AG04450 (cell line): Measurements from ENCODE around the gene TAF1B. TPM values are rescaled to one million over a fixed set of nuclear protein-coding genes. Genes with fewer than 3 reads are reported as not detected.
"Not testable (repeated sequence)": the region's sequence is repeated elsewhere in the genome, so short reads cannot be mapped to it uniquely, and the experiment has no call there.

Experiments
- CTCF ChIA-PET: fragments of 300-600, 350-600 bp; formaldehyde crosslinking; extraction: SDS; loops from one replicate; lab custom pipeline; 2022; ENCODE audit warnings: antibody characterized with exemption, inconsistent platforms; lab: Charles Lee
- POLR2A ChIA-PET: fragments of 350-600 bp; formaldehyde crosslinking; extraction: SDS; loops from one replicate; lab custom pipeline; 2021; ENCODE audit warnings: antibody characterized with exemption, inconsistent platforms; lab: Yijun Ruan, JAX
- DNase-seq: peaks from one replicate; pipeline ENCODE4 v3.0.0-alpha.2; 2011; ENCODE audit warnings: low read depth, low spot score
- H3K27ac ChIP-seq: one replicate; pipeline ENCODE4 v1.5.1; 2012; ENCODE audit warnings: low read depth, low read length, control low read depth
- H3K27me3 ChIP-seq: one replicate; pipeline ENCODE4 v1.6.0; 2012; ENCODE audit warnings: low read length; ENCODE audit not compliant: control insufficient read depth, insufficient read depth
- H3K4me3 ChIP-seq: 2 replicates; pipeline ENCODE4 v1.5.1; 2011; ENCODE audit warnings: mild to moderate bottlenecking, low read depth, low read length, control low read depth
- H3K9me3 ChIP-seq: 2 replicates; pipeline ENCODE4 v1.5.1; 2012; ENCODE audit warnings: low read length; ENCODE audit not compliant: control insufficient read depth, insufficient read depth
- polyA plus RNA-seq: library from polyadenylated mRNA; depleted of rRNA; stranded (reverse); fragments of >200 nt; gene quantifications from 2 replicates; pipeline ENCODE4 v1.2.3, GENCODE V29; 2011
- TF ChIP-seq, protein P1 (sequence below): IDR thresholded peaks from 2 replicates; pipeline ENCODE4 v1.5.1; 2011; ENCODE audit warnings: low read depth, low read length, control low read depth, inconsistent platforms

Gene TAF1B
- polyA plus RNA-seq, 1 experiment = 25.8 TPM

DNA sequence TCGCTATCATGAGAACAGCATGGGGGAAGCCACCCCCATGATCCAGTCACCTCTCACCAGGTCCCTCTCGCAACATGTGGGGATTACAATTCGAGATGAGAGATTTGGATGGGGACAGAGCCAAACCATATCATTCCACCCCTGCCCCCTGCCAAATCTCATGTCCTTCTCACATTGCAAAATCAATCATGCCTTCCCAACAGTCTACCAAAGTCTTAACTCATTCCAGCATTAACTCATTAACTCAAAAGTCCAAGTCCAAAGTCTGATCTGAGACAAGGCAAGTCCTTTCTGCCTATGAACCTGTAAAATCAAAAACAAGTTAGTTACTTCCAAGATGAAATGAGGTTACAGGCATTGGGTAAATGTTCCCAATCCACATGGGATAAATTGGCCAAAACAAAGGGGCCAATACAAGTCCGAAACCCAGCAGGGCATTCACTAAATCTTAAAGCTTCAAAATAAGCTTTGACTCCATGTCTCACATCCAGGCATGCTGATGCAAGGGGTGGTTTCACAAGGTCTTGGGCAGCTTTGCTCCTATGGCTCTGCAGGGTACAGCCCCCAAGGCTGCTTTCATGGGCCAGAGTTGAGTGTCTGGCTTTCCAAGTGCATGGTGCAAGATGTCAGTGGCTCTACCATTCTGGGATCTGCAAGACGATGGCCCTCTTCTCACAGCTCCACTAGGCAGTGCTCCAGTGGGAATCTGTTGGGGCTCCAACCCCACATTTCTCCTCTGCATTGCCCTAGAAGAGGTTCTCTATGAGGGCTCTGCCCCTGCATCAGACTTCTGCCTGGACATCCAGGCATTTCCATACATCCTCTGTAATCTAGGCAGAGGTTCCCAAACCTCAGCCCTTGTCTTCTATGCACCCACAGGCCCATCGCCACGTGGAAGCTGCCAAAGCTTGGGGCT, 14.8 kb downstream of the TAF1B start:
- Histone ChIP-seq H3K27me3 (no peaks in the 10 kb centered on the region), H3K27ac (no peak overlapping the region), H3K4me3 (no peak overlapping the region), H3K9me3 (peaks cover 28% of the 10 kb centered on the region)
- DNase-seq = no peak
- TF ChIP-seq, protein P1, sequence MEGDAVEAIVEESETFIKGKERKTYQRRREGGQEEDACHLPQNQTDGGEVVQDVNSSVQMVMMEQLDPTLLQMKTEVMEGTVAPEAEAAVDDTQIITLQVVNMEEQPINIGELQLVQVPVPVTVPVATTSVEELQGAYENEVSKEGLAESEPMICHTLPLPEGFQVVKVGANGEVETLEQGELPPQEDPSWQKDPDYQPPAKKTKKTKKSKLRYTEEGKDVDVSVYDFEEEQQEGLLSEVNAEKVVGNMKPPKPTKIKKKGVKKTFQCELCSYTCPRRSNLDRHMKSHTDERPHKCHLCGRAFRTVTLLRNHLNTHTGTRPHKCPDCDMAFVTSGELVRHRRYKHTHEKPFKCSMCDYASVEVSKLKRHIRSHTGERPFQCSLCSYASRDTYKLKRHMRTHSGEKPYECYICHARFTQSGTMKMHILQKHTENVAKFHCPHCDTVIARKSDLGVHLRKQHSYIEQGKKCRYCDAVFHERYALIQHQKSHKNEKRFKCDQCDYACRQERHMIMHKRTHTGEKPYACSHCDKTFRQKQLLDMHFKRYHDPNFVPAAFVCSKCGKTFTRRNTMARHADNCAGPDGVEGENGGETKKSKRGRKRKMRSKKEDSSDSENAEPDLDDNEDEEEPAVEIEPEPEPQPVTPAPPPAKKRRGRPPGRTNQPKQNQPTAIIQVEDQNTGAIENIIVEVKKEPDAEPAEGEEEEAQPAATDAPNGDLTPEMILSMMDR = no peak
- POLR2A ChIA-PET = no interaction called here
- CTCF ChIA-PET = no interaction called here

DNA sequence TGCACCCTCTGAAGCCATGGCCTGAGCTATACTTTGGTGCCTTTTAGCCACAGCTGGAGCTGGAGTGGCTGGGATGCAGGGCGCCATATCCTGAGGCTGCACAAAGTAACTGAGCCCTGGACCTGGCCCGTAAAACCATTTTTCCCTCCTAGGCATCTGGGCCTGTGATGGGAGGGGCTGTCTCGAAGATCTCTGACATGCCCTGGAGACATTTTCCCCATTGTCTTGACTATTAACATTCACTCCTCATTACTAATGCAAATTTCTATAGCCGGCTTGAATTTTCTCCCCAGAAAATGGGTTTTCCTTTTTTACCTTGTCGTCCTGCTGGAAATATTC, 15.4 kb downstream of the TAF1B start:
- POLR2A ChIA-PET = no interaction called here
- CTCF ChIA-PET = no interaction called here
- no peak overlapping the region for H3K4me3 ChIP-seq

DNA sequence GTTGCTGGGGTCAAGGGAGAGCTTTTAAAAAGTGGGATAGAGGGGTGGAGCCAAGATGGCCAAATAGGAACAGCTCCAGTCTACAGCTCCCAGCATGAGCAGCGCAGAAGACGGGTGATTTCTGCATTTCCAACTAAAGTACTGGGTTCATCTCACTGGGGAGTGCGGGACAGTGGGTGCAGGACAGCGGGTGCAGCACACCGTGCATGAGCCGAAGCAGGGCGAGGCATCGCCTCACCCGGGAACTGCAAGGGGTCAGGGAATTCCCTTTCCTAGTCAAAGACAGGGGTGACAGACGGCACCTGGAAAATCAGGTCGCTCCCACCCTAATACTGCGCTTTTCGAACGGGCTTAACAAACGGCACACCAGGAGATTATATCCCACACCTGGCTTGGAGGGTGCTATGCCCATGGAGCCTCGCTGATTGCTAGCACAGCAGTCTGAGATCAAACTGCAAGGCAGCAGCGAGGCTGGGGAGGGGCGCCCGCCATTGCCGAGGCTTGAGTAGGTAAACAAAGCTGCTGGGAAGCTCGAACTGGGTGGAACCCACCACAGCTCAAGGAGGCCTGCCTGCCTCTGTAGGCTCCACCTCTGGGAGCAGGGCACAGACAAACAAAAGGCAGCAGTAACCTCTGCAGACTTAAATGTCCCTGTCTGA, 17.8 kb downstream of the TAF1B start:
- H3K27ac ChIP-seq, H3K27me3 ChIP-seq, POLR2A ChIA-PET, H3K4me3 ChIP-seq, DNase-seq: not testable (repeated sequence)
- H3K9me3 ChIP-seq = peaks cover 28% of the 10 kb centered on the region
- CTCF ChIA-PET = interaction anchor here (1.2 to 1.4 kb wide), 2 partner anchors 47 to 187 kb away, joined by 3 read pairs; no protein-coding TSS in a partner anchor

More for the DNA sequence above, 15.4 kb downstream of the TAF1B start:
- H3K27ac ChIP-seq = no peak overlapping the region
- TF ChIP-seq, protein P1 = no peak
- peaks cover 28% of the 10 kb centered on the region for H3K9me3 ChIP-seq
- no peaks in the 10 kb centered on the region for H3K27me3 ChIP-seq
- DNase-seq = no peak

DNA sequence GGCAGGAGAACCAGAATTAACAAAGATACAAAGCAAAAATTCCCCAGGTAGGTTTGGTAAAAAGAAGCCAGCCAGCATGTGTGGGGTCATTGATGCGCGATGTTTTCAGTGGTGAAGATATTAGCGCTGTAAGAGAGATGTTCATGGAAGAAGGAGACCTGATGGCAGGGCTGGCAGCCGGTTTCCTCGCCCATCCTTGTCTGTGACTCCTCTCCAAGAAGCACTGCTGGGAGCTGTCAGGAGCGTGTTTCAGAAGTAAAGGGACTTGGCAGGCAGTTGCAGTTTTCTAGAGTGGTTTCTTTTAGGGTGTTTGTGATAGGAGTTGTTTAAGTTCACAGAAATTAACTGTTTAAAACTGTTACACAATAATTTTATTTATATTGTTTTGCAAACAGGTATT, 24.6 kb downstream of the TAF1B start:
- no peaks in the 10 kb centered on the region for H3K9me3 ChIP-seq
- H3K27me3 ChIP-seq = no peaks in the 10 kb centered on the region
- no peak for DNase-seq
- ChIA-PET POLR2A (no interaction called here), CTCF (no interaction called here)
- TF ChIP-seq, protein P1 = no peak
- H3K27ac ChIP-seq = no peak overlapping the region
- no peak overlapping the region for H3K4me3 ChIP-seq

DNA sequence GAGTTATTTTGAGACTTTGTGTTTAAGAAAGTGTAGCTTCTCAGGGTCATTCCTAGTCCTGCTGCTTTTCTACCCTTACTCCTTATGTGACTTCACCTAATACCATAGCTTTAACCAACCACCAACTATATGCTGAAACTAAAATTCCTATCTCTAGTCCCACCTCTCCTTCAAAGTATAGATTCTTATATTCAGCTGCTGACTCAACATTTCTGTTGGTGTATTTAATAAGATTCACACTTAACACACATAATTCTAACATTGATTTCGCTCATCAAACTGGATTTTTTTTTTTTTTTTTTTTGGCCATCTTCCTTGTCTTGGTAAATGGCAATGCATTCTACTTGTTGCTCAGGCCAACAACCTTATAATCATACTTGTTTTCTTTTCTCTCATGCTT, 30.1 kb downstream of the TAF1B start:
- Histone ChIP-seq H3K27me3 (no peaks in the 10 kb centered on the region), H3K4me3 (no peak overlapping the region), H3K27ac (no peak overlapping the region), H3K9me3 (no peaks in the 10 kb centered on the region)
- CTCF ChIA-PET = no interaction called here
- DNase-seq = no peak
- TF ChIP-seq, protein P1 = no peak
- POLR2A ChIA-PET = no interaction called here
